Heart left ventricle (tissue), 16 donors: ENCODE data around the gene DAZAP1. TPM values are rescaled to one million over a fixed set of nuclear protein-coding genes. Genes with fewer than 3 reads are reported as not detected.

Experiments
- ATAC-seq, 4 donors: fragments of 200-7000 bp; cut with Tn5 transposase; one replicate each; pipeline ENCODE4 v1.9.1; 2020 to 2022; ENCODE audit warnings: moderate library complexity in 4 of 4, mild to moderate bottlenecking in 3 of 4, moderate number of reproducible peaks in 1 of 4
- DNase-seq, 5 donors: peaks; one replicate each; pipeline ENCODE4 v3.0.0-alpha.2; 2020
- H3K27ac ChIP-seq, 12 donors: fragments of 200-600 bp; sonication (generic) in 4 of 12; one replicate each; pipeline versions ENCODE4 v1.5.0 to v1.8.0; 2016 to 2022; ENCODE audit warnings: mild to moderate bottlenecking in 2 of 12
- H3K27me3 ChIP-seq, 9 donors: fragments of 200-600 bp; sonication (generic) in 2 of 9; one replicate each; pipeline versions ENCODE4 v1.5.1 to v1.8.0; 2016 to 2022; ENCODE audit warnings: mild to moderate bottlenecking in 3 of 9
- H3K36me3 ChIP-seq, 9 donors: fragments of 200-600 bp; sonication (generic) in 2 of 9; one replicate each; pipeline versions ENCODE4 v1.5.0 to v1.8.0; 2018 to 2022; ENCODE audit warnings: mild to moderate bottlenecking in 2 of 9
- H3K4me1 ChIP-seq, 12 donors: fragments of 200-600 bp; sonication (generic) in 4 of 12; one replicate each; pipeline versions ENCODE4 v1.5.0 to v1.8.0; 2016 to 2022; ENCODE audit warnings: mild to moderate bottlenecking in 3 of 12
- H3K4me3 ChIP-seq, 12 donors: fragments of 200-600 bp; sonication (generic) in 4 of 12; one replicate each; pipeline versions ENCODE4 v1.5.0 to v1.8.0; 2017 to 2022; ENCODE audit warnings: mild to moderate bottlenecking in 9 of 12, moderate library complexity in 4 of 12
- H3K9me3 ChIP-seq, 12 donors: fragments of 200-600 bp; sonication (generic) in 4 of 12; one replicate each; pipeline versions ENCODE4 v1.5.0 to v1.8.0; 2016 to 2022; ENCODE audit warnings: mild to moderate bottlenecking in 1 of 12
- CTCF ChIP-seq, 12 donors: fragments of 200-600 bp; sonication (generic) in 4 of 12; IDR thresholded peaks; one replicate each; pipeline versions ENCODE4 v1.5.0 to v1.8.0; 2018 to 2022; ENCODE audit warnings: antibody characterized with exemption in 12 of 12, mild to moderate bottlenecking in 5 of 12
- POLR2A ChIP-seq, 2 donors: fragments of 450-650 bp; IDR thresholded peaks; one replicate each; pipeline ENCODE4 v1.6.1; 2017; ENCODE audit warnings: antibody characterized with exemption in 2 of 2, mild to moderate bottlenecking in 2 of 2, moderate library complexity in 2 of 2
- WGBS, 4 donors: extraction: QIAGEN DNeasy Blood & Tissue Kit in 2 of 4; methylation state at CpG; one replicate each; pipeline versions ENCODE4 v1.1.5 to v1.1.7; 2013 to 2018; 5-methylcytosine and 5-hydroxymethylcytosine counted together
- intact Hi-C, 10 donors: fragments of 100-400 bp; cut with DNase I; formaldehyde crosslinking; loops; one replicate each; pipeline versions ENCODE4 v1.11.1 to v1.14.2; 2022
- polyA plus RNA-seq, 2 donors: library from polyadenylated mRNA; stranded (reverse); fragments of 200-250 nt; gene quantifications; one replicate each; pipeline ENCODE4 v1.2.3, GENCODE V29; 2013
- total RNA-seq, 9 donors: library from RNA; depleted of rRNA in 2 of 9; stranded (reverse); fragments of >200 nt in 2 of 9; fragmentation: NEBNext Ultra II Directional in 3 of 9; extraction: Animal tissue kit (Norgen Biotek cat#: 25700) in 3 of 9; gene quantifications; one replicate each; pipeline versions ENCODE4 v1.1.0 to v1.2.4, GENCODE V29; 2016 to 2023
- donor health status: ischemic (EF 13 %, LVEDD 7.1; RV severe dilation, severe dysfunction).
- donor health status: healthy with polysubstance abuse.
- donor health status: DM: no; HTN: yes; CAD: no.
- donor health status: DM: no; HTN: no; CAD: no.
- donor health status: ischemic (EF 25% LVEDD 6.9; RV normal size, moderate dysfunction).
- donor health status: ischemic (EF 25% LVEDD 5.7; RV mildly dilated, moderate dysfunction).
- donor health status: healthy.
- donor health status: DM: yes; HTN: yes; CAD: no.
- donor health status: ischemic (EF 35%, LVEDD 5.7; RV mildly dilated, moderate dysfunction).
- donor health status: nonischemic (EF 11% LVEDD 7.7; RV severe dilation, severe dysfunction).
- donor health status: DM: yes; HTN: yes; CAD: no.
- donor health status: PGD.
- donor health status: ischemic (EF 29% LVEDD 5.4; RV normal size, mild dysfunction).
- donor health status: nonischemic (EF 23%, LVEDD 6.1; RV moderate dilation, normal function).

The DAZAP1 gene
- total and polyA plus RNA-seq, 11 donors: 36.8 to 128 (median 78.5) TPM

- TF ChIP-seq POLR2A (IDR thresholded peaks at IDR 0.05): no peak
- Histone ChIP-seq H3K27me3 (no peaks in the 10 kb centered on the region), H3K27ac (peak overlapping the region; percentile 48 to 82 (median 64)), H3K4me3 (peak overlapping the region in 6 of 12 donors; percentile 0 to 35 (median 21)), H3K4me1 (peaks cover 13 to 82% (median 68%) of the 10 kb centered on the region in 12 donors), H3K36me3 (peaks cover 0 to 54% (median 31%) of the 10 kb centered on the region in 9 donors), H3K9me3 (no peaks in the 10 kb centered on the region)
- intact Hi-C loops: no loop called here
- DNase-seq (no peak), ATAC-seq (no peak)
- 55 to 66% (median 59%) methylated on average over 14 to 28 of the region's 28 CpGs for WGBS, 4 donors
Observed at GRCh38 chr19:1416014-1416841, 8.8 kb downstream of the DAZAP1 start.

GRCh38 chr19:1417145-1417544 is 9.8 kb downstream of the DAZAP1 start:
- ATAC-seq: no peak
- Histone ChIP-seq H3K36me3 (peaks cover 0 to 63% (median 40%) of the 10 kb centered on the region in 9 donors), H3K4me3 (no peak overlapping the region), H3K27ac (peak overlapping the region in 1 of 12 donors; percentile 82), H3K9me3 (no peaks in the 10 kb centered on the region), H3K4me1 (peaks cover 10 to 73% (median 59%) of the 10 kb centered on the region in 12 donors), H3K27me3 (no peaks in the 10 kb centered on the region)
- TF ChIP-seq POLR2A (IDR thresholded peaks at IDR 0.05) (no peak), CTCF (IDR thresholded peaks at IDR 0.05) (no peak)
- WGBS, 4 donors: 82 to 88% (median 85%) methylated on average over 20 to 21 of the region's 21 CpGs
- intact Hi-C loops: no loop called here
- DNase-seq: no peak

GRCh38 chr19:1417681-1418495 is 10.5 kb downstream of the DAZAP1 start:
- intact Hi-C loops: no loop called here
- TF ChIP-seq CTCF (IDR thresholded peaks at IDR 0.05) (no peak), POLR2A (IDR thresholded peaks at IDR 0.05) (no peak)
- DNase-seq (no peak), ATAC-seq (peak in 2 of 4 donors; percentile 14 to 25)
- Histone ChIP-seq H3K27me3 (no peaks in the 10 kb centered on the region), H3K4me3 (no peak overlapping the region), H3K4me1 (peaks cover 10 to 65% (median 51%) of the 10 kb centered on the region in 12 donors), H3K27ac (peak overlapping the region in 8 of 12 donors; percentile 4 to 72 (median 42)), H3K9me3 (no peaks in the 10 kb centered on the region), H3K36me3 (peaks cover 0 to 63% (median 46%) of the 10 kb centered on the region in 9 donors)
- WGBS, 4 donors: 56 to 60% (median 59%) methylated on average over 30 of the region's 30 CpGs

GRCh38 chr19:1418496-1418775 is 11.1 kb downstream of the DAZAP1 start:
- WGBS, 4 donors: 60 to 73% (median 71%) methylated on average over 13 of the region's 13 CpGs
- intact Hi-C loops: no loop called here
- H3K27me3 ChIP-seq: no peaks in the 10 kb centered on the region
- DNase-seq (no peak), ATAC-seq (no peak)
- peaks cover 10 to 60% (median 47%) of the 10 kb centered on the region in 12 donors for H3K4me1 ChIP-seq
- H3K36me3 ChIP-seq: peaks cover 0 to 63% (median 48%) of the 10 kb centered on the region in 9 donors
- TF ChIP-seq POLR2A (IDR thresholded peaks at IDR 0.05): no peak
- no peak for TF ChIP-seq CTCF (IDR thresholded peaks at IDR 0.05)
- no peak overlapping the region for H3K4me3 ChIP-seq
- H3K27ac ChIP-seq: peak overlapping the region in 7 of 12 donors; percentile 4 to 72 (median 47)
- no peaks in the 10 kb centered on the region for H3K9me3 ChIP-seq
